K562 (cell line): ENCODE results near the gene GRIPAP1. TPM values are rescaled to one million over a fixed set of nuclear protein-coding genes. Genes with fewer than 3 reads are reported as not detected.

Source experiments
- ATAC-seq: fragments of 200-7000 bp; cut with Tn5 transposase; 3 replicates; pipeline ENCODE4 v1.9.1; 2020; ENCODE audit warnings: moderate library complexity
- BruUV-seq: library from RNA; stranded (reverse); fragments of 400-500 nt; replicated peaks from 2 replicates; lab custom pipeline; 2021; lab: Mats Ljungman, UMichigan
- CTCF ChIA-PET: fragments of 300-600 bp; formaldehyde crosslinking; extraction: SDS; loops from one replicate; lab custom pipeline; 2021; ENCODE audit warnings: low intra/inter-chr PET ratio; lab: Yijun Ruan, JAX
- POLR2A ChIA-PET: fragments of 300-600, 350-650 bp; sonication (Branson Sonifier 250); formaldehyde crosslinking; extraction: SDS; loops from one replicate; lab custom pipeline; 2021; ENCODE audit warnings: antibody characterized with exemption, inconsistent platforms; lab: Yijun Ruan, JAX
- DNase-seq, 4 experiments: peaks; one replicate each; pipeline versions ENCODE4 v3.0.0 to v3.0.0-alpha.2; 2011 to 2018; ENCODE audit warnings: low spot score in 3 of 4, mixed read lengths in 3 of 4; ENCODE audit errors: extremely low read depth in 1 of 4
- FAIRE-seq: peaks from 2 replicates; lab custom pipeline; 2011; peaks lifted over from hg19 to GRCh38; lab: Jason Lieb, UNC
- H2AFZ ChIP-seq: 2 replicates; pipeline ENCODE4 v1.6.0; 2011; ENCODE audit warnings: low read depth, low read length, control low read depth, inconsistent platforms
- H3K27ac ChIP-seq: fragments of 200-600 bp; 3 replicates; pipeline ENCODE4 v1.8.0; 2011; ENCODE audit warnings: low read depth, mild to moderate bottlenecking, control low read depth, inconsistent platforms, low read length, moderate library complexity, mixed read lengths; ENCODE audit errors: extremely low read depth
- H3K27me3 ChIP-seq, 2 experiments: fragments of 300-600 bp in 1 of 2; 2 replicates in 1 of 2; 3 replicates in 1 of 2; pipeline versions ENCODE4 v1.6.0 to v1.8.0; 2011; ENCODE audit warnings: inconsistent platforms in 2 of 2, low read length in 2 of 2, mild to moderate bottlenecking in 1 of 2, mixed read lengths in 1 of 2, moderate library complexity in 1 of 2; ENCODE audit not compliant: control insufficient read depth in 2 of 2, insufficient read depth in 2 of 2
- H3K36me3 ChIP-seq: fragments of 300-600 bp; 3 replicates; pipeline ENCODE4 v1.8.0; 2011; ENCODE audit warnings: mild to moderate bottlenecking, low read length, inconsistent platforms; ENCODE audit not compliant: control insufficient read depth, insufficient read depth
- H3K4me1 ChIP-seq, 2 experiments: fragments of 200-600 bp in 1 of 2; replicated peaks in 1 of 2; 2 replicates in 1 of 2; 3 replicates in 1 of 2; pipeline versions ENCODE4 v1.5.1 to v1.8.0; 2011; ENCODE audit warnings: inconsistent platforms in 2 of 2, low read length in 2 of 2, mild to moderate bottlenecking in 1 of 2, mixed read lengths in 1 of 2, moderate library complexity in 1 of 2; ENCODE audit not compliant: control insufficient read depth in 2 of 2, insufficient read depth in 2 of 2
- H3K4me2 ChIP-seq: 2 replicates; pipeline ENCODE4 v1.6.1; 2011; ENCODE audit warnings: low read length, control low read depth, inconsistent platforms, mixed read lengths; ENCODE audit not compliant: insufficient read depth
- H3K4me3 ChIP-seq: fragments of 200-600 bp; sonication (generic), shearing (Covaris generic); 2 replicates; pipeline ENCODE4 v1.5.1; 2016; ENCODE audit warnings: control low read depth, inconsistent platforms
- H3K79me2 ChIP-seq: fragments of 200-600 bp; 3 replicates; pipeline ENCODE4 v1.8.0; 2011; ENCODE audit warnings: low read length, inconsistent platforms; ENCODE audit not compliant: control insufficient read depth, insufficient read depth
- H3K9ac ChIP-seq, 2 experiments: 2 replicates each; pipeline versions ENCODE4 v1.6.0 to v1.6.1; 2011; ENCODE audit warnings: low read depth in 2 of 2, low read length in 2 of 2, control low read depth in 1 of 2, inconsistent platforms in 1 of 2, mild to moderate bottlenecking in 1 of 2, mixed read lengths in 1 of 2; ENCODE audit not compliant: insufficient read depth in 1 of 2
- H3K9me1 ChIP-seq: one replicate; pipeline ENCODE4 v1.6.0; 2011; ENCODE audit warnings: inconsistent platforms, mild to moderate bottlenecking, low read length, moderate library complexity; ENCODE audit not compliant: control insufficient read depth, insufficient read depth
- H3K9me3 ChIP-seq: replicated peaks from 2 replicates; pipeline ENCODE4 v1.5.1; 2011; ENCODE audit warnings: low read depth, low read length, inconsistent platforms; ENCODE audit not compliant: control insufficient read depth, insufficient read depth
- H4K20me1 ChIP-seq: replicated peaks from 2 replicates; pipeline ENCODE4 v1.6.1; 2011; ENCODE audit warnings: low read length, inconsistent platforms, mixed read lengths; ENCODE audit not compliant: control insufficient read depth, insufficient read depth
- EWSR1 ChIP-seq: fragments of 450-650 bp; IDR thresholded peaks from 2 replicates; pipeline ENCODE4 v1.6.1; 2018; ENCODE audit warnings: borderline replicate concordance, mild to moderate bottlenecking, low read depth, moderate library complexity; ENCODE audit not compliant: partially characterized antibody
- GATAD2B ChIP-seq: fragments of 450-650 bp; IDR thresholded peaks from 2 replicates; pipeline ENCODE4 v1.6.1; 2017; ENCODE audit warnings: mild to moderate bottlenecking, borderline replicate concordance
- KLF1 ChIP-seq: fragments of 450-650 bp; IDR thresholded peaks from 2 replicates; pipeline ENCODE4 v1.6.1; 2016; ENCODE audit warnings: missing genetic modification characterization, missing compliant biosample characterization
- LARP7 ChIP-seq: fragments of 450-650 bp; IDR thresholded peaks from 2 replicates; pipeline ENCODE4 v1.6.1; 2016
- MXI1 ChIP-seq: IDR thresholded peaks from 2 replicates; pipeline ENCODE4 v1.6.1; 2011; ENCODE audit warnings: low read depth, mild to moderate bottlenecking, improper control_type of control experiment, low read length
- NR2C2 ChIP-seq, 2 experiments: fragments of 200-800 bp in 1 of 2; sonication (Bioruptor generic) in 1 of 2; sonication (generic) in 1 of 2; formaldehyde crosslinking in 1 of 2; IDR thresholded peaks; 2 replicates each; pipeline versions ENCODE4 v1.6.1 to v1.8.0; 2016 to 2022; ENCODE audit warnings: mild to moderate bottlenecking in 1 of 2, missing compliant biosample characterization in 1 of 2, missing genetic modification characterization in 1 of 2, missing genetic modification reagents in 1 of 2
- NRF1 ChIP-seq, 2 experiments: fragments of 450-650 bp; IDR thresholded peaks in 1 of 2; conservative IDR thresholded peaks in 1 of 2; 2 replicates each; pipeline ENCODE4 v1.6.1; 2014; ENCODE audit warnings: mild to moderate bottlenecking in 2 of 2
- PTTG1 ChIP-seq: fragments of 450-650 bp; IDR thresholded peaks from 2 replicates; pipeline ENCODE4 v1.6.1; 2016; ENCODE audit warnings: low read depth, mild to moderate bottlenecking, missing genetic modification characterization, missing compliant biosample characterization
- RFX1 ChIP-seq: fragments of 450-650 bp; IDR thresholded peaks from 2 replicates; pipeline ENCODE4 v1.6.1; 2016; ENCODE audit warnings: mild to moderate bottlenecking, moderate library complexity
- RNF219 ChIP-seq: fragments of 250-450 bp; sonication (Bioruptor Pico); IDR thresholded peaks from 2 replicates; pipeline ENCODE4 v1.5.0; 2022; ENCODE audit warnings: mild to moderate bottlenecking
- SMARCB1 ChIP-seq: IDR thresholded peaks from 2 replicates; pipeline ENCODE4 v1.6.1; 2011; ENCODE audit warnings: improper control_type of control experiment, low read depth; ENCODE audit not compliant: insufficient read length
- SOX6 ChIP-seq: fragments of 450-650 bp; IDR thresholded peaks from 2 replicates; pipeline ENCODE4 v1.6.1; 2014; ENCODE audit warnings: mild to moderate bottlenecking
- ZNF134 ChIP-seq: fragments of 250-450 bp; sonication (Bioruptor Pico); conservative IDR thresholded peaks from 2 replicates; pipeline ENCODE4 v1.4.0; 2020
- ZNF311 ChIP-seq: fragments of 250-450 bp; sonication (Bioruptor Pico); IDR thresholded peaks from 2 replicates; pipeline ENCODE4 v1.4.0; 2020; ENCODE audit warnings: mild to moderate bottlenecking, moderate library complexity
- ZNF583 ChIP-seq: fragments of 250-450 bp; sonication (Bioruptor Pico); IDR thresholded peaks from 2 replicates; pipeline ENCODE4 v1.4.0; 2020
- ZZZ3 ChIP-seq: fragments of 450-650 bp; IDR thresholded peaks from 2 replicates; pipeline ENCODE4 v1.6.1; 2016; ENCODE audit warnings: antibody characterized with exemption, mild to moderate bottlenecking, moderate library complexity
- WGBS: fragments of 100-300 bp; shearing (Covaris generic); methylation state at CpG from one replicate; pipeline ENCODE4 v1.1.6; 2016; ENCODE audit warnings: low coverage, mixed read lengths; ENCODE audit not compliant: insufficient coverage; ENCODE audit errors: missing lambda C conversion rate; 5-methylcytosine and 5-hydroxymethylcytosine counted together
- in situ Hi-C: fragments of 300-500 bp; cut with MboI; formaldehyde crosslinking; loops from 4 replicates; pipeline ENCODE4 v1.15.0; 2018; ENCODE audit warnings: inconsistent platforms, mixed read lengths
- intact Hi-C: fragments of 100-400 bp; cut with micrococcal nuclease; formaldehyde crosslinking; loops from 2 replicates; pipeline ENCODE4 v1.14.2; 2022
- polyA plus RNA-seq, 8 experiments: library from polyadenylated mRNA; depleted of rRNA in 4 of 8; stranded (reverse) in 5 of 8; unstranded in 3 of 8; fragments of >200 nt; fragmentation: Nextera tagmentation in 2 of 8; fragmentation: Illumina TruSeq in 1 of 8; extraction: Ambion mirVana in 2 of 8; extraction: Trizol in 1 of 8; gene quantifications; 2 replicates each; pipeline versions ENCODE4 v1.2.1 to v1.2.3, GENCODE V29; 2011 to 2014; ENCODE audit warnings: inconsistent platforms in 1 of 8, missing spikeins in 1 of 8
- total RNA-seq, 7 experiments: library from RNA; depleted of rRNA in 6 of 7; stranded (reverse); fragments of >200 nt in 6 of 7; fragmentation: Illumina TruSeq in 2 of 7; extraction: Trizol in 2 of 7; gene quantifications; 2 replicates each; pipeline versions ENCODE4 v1.2.1 to v1.2.3, GENCODE V29; 2011 to 2021; ENCODE audit warnings: low replicate concordance in 1 of 7
- TF ChIP-seq, protein P1 (sequence below): fragments of 450-650 bp; IDR thresholded peaks from 2 replicates; pipeline ENCODE4 v1.6.1; 2017; ENCODE audit warnings: mild to moderate bottlenecking, moderate library complexity
- TF ChIP-seq, protein P2 (sequence below): sonication (generic); IDR thresholded peaks from 2 replicates; pipeline ENCODE4 v1.6.1; 2016

GRIPAP1 gene
- total and polyA plus RNA-seq, 9 of the 15 experiments (the other 6 are each of a cell fraction or from before 2014, with no cell fraction given) = 4.1 to 41.6 (median 24.0) TPM

- Histone ChIP-seq H3K27ac (peak overlapping the region; percentile 91), H2AFZ (no peak overlapping the region), H3K4me3 (no peak overlapping the region; the same call in 1 of the 2 replicates), H4K20me1 (no peaks in the 10 kb centered on the region), H3K27me3 (no peaks in the 10 kb centered on the region), H3K9me3 (no peaks in the 10 kb centered on the region), H3K79me2 (peaks cover 66% of the 10 kb centered on the region), H3K4me2 (peak overlapping the region; percentile 70), H3K36me3 (peaks cover 71% of the 10 kb centered on the region), H3K4me1 (peaks cover 44 to 54% of the 10 kb centered on the region in 2 experiments), H3K9ac (peak overlapping the region; percentile 70 to 79; a peak in 3 of 4 replicates), H3K9me1 (no peaks in the 10 kb centered on the region)
- intact Hi-C loops (loop anchor here (1.0 kb wide), 2 partner anchors 17 to 107 kb away; partner anchors contain the start of genes PIM2 and TFE3), in situ Hi-C loops (no loop called here)
- BruUV-seq = no TSS peak
- POLR2A ChIA-PET = interaction anchor here (0.8 to 1.1 kb wide), 3 partner anchors 9 to 25 kb away, joined by 3 read pairs; no protein-coding TSS in a partner anchor
- ATAC-seq = no peak
- CTCF ChIA-PET = interaction anchor here (0.8 kb wide), 1 partner anchor 19 kb away, joined by 3 read pairs; no protein-coding TSS in a partner anchor
- 73% methylated on average over 7 of the region's 8 CpGs for WGBS
- no peak for DNase-seq
- FAIRE-seq = no peak
- no peak for TF ChIP-seq ZNF134 (CRISPR knock-in tag)
- TF ChIP-seq ZNF583 (CRISPR knock-in tag) = no peak
- TF ChIP-seq MXI1 = no peak
- TF ChIP-seq EWSR1 = no peak
- no peak for TF ChIP-seq KLF1 (tag)
- peak; percentile 36; the same call in 1 of the 2 replicates for TF ChIP-seq ZNF311 (CRISPR knock-in tag)
- TF ChIP-seq SOX6 = no peak
- no peak for TF ChIP-seq LARP7
- no peak for TF ChIP-seq NR2C2 (CRISPR knock-in tag; IDR thresholded peaks at IDR 0.05)
- no peak for TF ChIP-seq NR2C2 (tag; IDR thresholded peaks at IDR 0.05)
- TF ChIP-seq NRF1 (conservative IDR thresholded peaks at IDR 0.05 in 1 of 2, IDR thresholded peaks at IDR 0.05 in 1 of 2) = no peak
- TF ChIP-seq, protein P1, sequence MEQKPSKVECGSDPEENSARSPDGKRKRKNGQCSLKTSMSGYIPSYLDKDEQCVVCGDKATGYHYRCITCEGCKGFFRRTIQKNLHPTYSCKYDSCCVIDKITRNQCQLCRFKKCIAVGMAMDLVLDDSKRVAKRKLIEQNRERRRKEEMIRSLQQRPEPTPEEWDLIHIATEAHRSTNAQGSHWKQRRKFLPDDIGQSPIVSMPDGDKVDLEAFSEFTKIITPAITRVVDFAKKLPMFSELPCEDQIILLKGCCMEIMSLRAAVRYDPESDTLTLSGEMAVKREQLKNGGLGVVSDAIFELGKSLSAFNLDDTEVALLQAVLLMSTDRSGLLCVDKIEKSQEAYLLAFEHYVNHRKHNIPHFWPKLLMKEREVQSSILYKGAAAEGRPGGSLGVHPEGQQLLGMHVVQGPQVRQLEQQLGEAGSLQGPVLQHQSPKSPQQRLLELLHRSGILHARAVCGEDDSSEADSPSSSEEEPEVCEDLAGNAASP = no peak
- TF ChIP-seq RFX1 = no peak
- TF ChIP-seq, protein P2, sequence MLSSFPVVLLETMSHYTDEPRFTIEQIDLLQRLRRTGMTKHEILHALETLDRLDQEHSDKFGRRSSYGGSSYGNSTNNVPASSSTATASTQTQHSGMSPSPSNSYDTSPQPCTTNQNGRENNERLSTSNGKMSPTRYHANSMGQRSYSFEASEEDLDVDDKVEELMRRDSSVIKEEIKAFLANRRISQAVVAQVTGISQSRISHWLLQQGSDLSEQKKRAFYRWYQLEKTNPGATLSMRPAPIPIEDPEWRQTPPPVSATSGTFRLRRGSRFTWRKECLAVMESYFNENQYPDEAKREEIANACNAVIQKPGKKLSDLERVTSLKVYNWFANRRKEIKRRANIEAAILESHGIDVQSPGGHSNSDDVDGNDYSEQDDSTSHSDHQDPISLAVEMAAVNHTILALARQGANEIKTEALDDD = no peak
- TF ChIP-seq ZZZ3 = no peak
- TF ChIP-seq SMARCB1 = no peak
- TF ChIP-seq PTTG1 (tag) = no peak
- TF ChIP-seq RNF219 (CRISPR knock-in tag) = no peak
- TF ChIP-seq GATAD2B = no peak
These were observed 65.5 kb downstream of the GRIPAP1 start for GRCh38 chrX:48936429-48937053.
